K562 (cell line): ENCODE data around the gene SLC25A10. TPM values are rescaled to one million over a fixed set of nuclear protein-coding genes. Genes with fewer than 3 reads are reported as not detected.

Experiments
- C11orf30 ChIP-seq: fragments of 450-650 bp; IDR thresholded peaks from 2 replicates; pipeline ENCODE4 v1.6.1; 2016; ENCODE audit warnings: low read depth, mild to moderate bottlenecking
- CBFA2T3 ChIP-seq: fragments of 450-650 bp; IDR thresholded peaks from 2 replicates; pipeline ENCODE4 v1.6.1; 2017
- NFIC ChIP-seq: fragments of 450-650 bp; IDR thresholded peaks from 2 replicates; pipeline ENCODE4 v1.6.1; 2017; ENCODE audit warnings: mild to moderate bottlenecking, inconsistent platforms
- PTRF ChIP-seq: fragments of 450-650 bp; IDR thresholded peaks from 2 replicates; pipeline ENCODE4 v1.6.1; 2016; ENCODE audit warnings: mild to moderate bottlenecking, missing genetic modification characterization, missing compliant biosample characterization
- ZNF274 ChIP-seq: IDR thresholded peaks from 2 replicates; pipeline ENCODE4 v1.6.1; 2011; ENCODE audit warnings: low read depth, mild to moderate bottlenecking, low read length, moderate library complexity, borderline replicate concordance
- ZNF282 ChIP-seq: sonication (generic); formaldehyde crosslinking; IDR thresholded peaks from 2 replicates; pipeline ENCODE4 v1.8.1; 2023; ENCODE audit warnings: missing genetic modification reagents
- ZNF583 ChIP-seq: fragments of 250-450 bp; sonication (Bioruptor Pico); IDR thresholded peaks from 2 replicates; pipeline ENCODE4 v1.4.0; 2020
- polyA plus RNA-seq, 8 experiments: library from polyadenylated mRNA; depleted of rRNA in 4 of 8; stranded (reverse) in 5 of 8; unstranded in 3 of 8; fragments of >200 nt; fragmentation: Nextera tagmentation in 2 of 8; fragmentation: Illumina TruSeq in 1 of 8; extraction: Ambion mirVana in 2 of 8; extraction: Trizol in 1 of 8; gene quantifications; 2 replicates each; pipeline versions ENCODE4 v1.2.1 to v1.2.3, GENCODE V29; 2011 to 2014; ENCODE audit warnings: inconsistent platforms in 1 of 8, missing spikeins in 1 of 8
- total RNA-seq, 7 experiments: library from RNA; depleted of rRNA in 6 of 7; stranded (reverse); fragments of >200 nt in 6 of 7; fragmentation: Illumina TruSeq in 2 of 7; extraction: Trizol in 2 of 7; gene quantifications; 2 replicates each; pipeline versions ENCODE4 v1.2.1 to v1.2.3, GENCODE V29; 2011 to 2021; ENCODE audit warnings: low replicate concordance in 1 of 7
- TF ChIP-seq, protein P1 (sequence below): sonication (generic); formaldehyde crosslinking; IDR thresholded peaks from 2 replicates; pipeline ENCODE4 v1.8.1; 2023; ENCODE audit warnings: mild to moderate bottlenecking, missing genetic modification reagents
- TF ChIP-seq, protein P2 (sequence below): fragments of 450-650 bp; IDR thresholded peaks from 2 replicates; pipeline ENCODE4 v1.6.1; 2016; ENCODE audit warnings: missing biosample characterization, missing genetic modification characterization
- TF ChIP-seq, protein P3 (sequence below): sonication (generic); formaldehyde crosslinking; IDR thresholded peaks from 2 replicates; pipeline ENCODE4 v1.8.0; 2022; ENCODE audit warnings: mild to moderate bottlenecking, missing genetic modification reagents
- TF ChIP-seq, protein P4 (sequence below): sonication (generic); formaldehyde crosslinking; IDR thresholded peaks from 2 replicates; pipeline ENCODE4 v1.8.0; 2022; ENCODE audit warnings: mild to moderate bottlenecking, missing genetic modification reagents
- TF ChIP-seq, protein P5 (sequence below): fragments of 250-450 bp; sonication (Bioruptor Pico); IDR thresholded peaks from 2 replicates; pipeline ENCODE4 v1.9.0; 2021; ENCODE audit warnings: mild to moderate bottlenecking, inconsistent platforms
- TF ChIP-seq, protein P6 (sequence below): fragments of 450-650 bp; IDR thresholded peaks from 2 replicates; pipeline ENCODE4 v1.6.1; 2017; ENCODE audit warnings: mild to moderate bottlenecking, moderate library complexity

SLC25A10 gene
- total and polyA plus RNA-seq, 9 of the 15 experiments (the other 6 are each of a cell fraction or from before 2014, with no cell fraction given), result 0.10 to 85.6 (median 34.3) TPM

DNA sequence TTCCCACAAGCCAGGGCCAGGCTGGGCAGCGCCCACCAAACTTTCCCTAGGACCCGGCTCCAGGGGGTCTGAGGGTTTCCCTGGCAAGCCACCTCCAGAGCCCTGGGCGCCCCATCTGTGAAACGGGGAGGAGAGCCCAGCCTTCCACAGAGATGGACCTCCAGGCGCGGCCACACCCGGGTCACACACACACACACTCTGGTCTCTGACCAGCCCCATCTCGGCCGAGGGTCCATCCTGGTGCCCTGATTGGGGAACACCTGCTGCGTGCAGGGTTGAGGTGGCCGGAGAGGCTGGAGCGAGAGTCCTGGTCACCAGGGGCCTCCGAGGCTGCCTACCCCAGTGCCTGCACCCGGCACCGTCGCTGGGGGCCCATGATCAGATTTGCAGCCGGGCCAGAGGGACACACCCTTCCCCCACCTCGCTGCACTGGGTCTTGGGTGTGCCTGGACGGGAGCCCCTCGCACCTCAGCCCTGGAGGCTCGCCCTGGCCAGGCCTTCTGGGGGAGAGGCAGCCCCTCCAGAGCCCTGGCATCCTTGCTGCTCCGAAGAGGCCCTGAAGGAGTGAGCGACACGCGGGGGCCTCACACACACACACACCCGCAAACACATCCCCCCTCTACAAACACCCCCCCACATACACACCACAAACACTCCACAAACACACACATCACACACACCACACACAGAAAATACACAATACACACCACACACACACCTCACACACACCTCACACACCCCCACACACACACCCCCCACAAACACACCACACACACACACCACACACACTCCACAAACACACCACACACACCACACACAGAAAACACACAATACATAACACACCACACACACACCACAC is 29.7 kb downstream of the SLC25A10 start (continued):
- TF ChIP-seq, protein P1, sequence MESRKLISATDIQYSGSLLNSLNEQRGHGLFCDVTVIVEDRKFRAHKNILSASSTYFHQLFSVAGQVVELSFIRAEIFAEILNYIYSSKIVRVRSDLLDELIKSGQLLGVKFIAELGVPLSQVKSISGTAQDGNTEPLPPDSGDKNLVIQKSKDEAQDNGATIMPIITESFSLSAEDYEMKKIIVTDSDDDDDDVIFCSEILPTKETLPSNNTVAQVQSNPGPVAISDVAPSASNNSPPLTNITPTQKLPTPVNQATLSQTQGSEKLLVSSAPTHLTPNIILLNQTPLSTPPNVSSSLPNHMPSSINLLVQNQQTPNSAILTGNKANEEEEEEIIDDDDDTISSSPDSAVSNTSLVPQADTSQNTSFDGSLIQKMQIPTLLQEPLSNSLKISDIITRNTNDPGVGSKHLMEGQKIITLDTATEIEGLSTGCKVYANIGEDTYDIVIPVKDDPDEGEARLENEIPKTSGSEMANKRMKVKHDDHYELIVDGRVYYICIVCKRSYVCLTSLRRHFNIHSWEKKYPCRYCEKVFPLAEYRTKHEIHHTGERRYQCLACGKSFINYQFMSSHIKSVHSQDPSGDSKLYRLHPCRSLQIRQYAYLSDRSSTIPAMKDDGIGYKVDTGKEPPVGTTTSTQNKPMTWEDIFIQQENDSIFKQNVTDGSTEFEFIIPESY, result no peak
- TF ChIP-seq ZNF282 (CRISPR knock-in tag) (no peak), CBFA2T3 (no peak), ZNF583 (CRISPR knock-in tag) (no peak), NFIC (no peak), C11orf30 (no peak), ZNF274 (no peak), PTRF (no peak)
- TF ChIP-seq, protein P2, sequence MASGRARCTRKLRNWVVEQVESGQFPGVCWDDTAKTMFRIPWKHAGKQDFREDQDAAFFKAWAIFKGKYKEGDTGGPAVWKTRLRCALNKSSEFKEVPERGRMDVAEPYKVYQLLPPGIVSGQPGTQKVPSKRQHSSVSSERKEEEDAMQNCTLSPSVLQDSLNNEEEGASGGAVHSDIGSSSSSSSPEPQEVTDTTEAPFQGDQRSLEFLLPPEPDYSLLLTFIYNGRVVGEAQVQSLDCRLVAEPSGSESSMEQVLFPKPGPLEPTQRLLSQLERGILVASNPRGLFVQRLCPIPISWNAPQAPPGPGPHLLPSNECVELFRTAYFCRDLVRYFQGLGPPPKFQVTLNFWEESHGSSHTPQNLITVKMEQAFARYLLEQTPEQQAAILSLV (tag), result no peak
- TF ChIP-seq, protein P3, sequence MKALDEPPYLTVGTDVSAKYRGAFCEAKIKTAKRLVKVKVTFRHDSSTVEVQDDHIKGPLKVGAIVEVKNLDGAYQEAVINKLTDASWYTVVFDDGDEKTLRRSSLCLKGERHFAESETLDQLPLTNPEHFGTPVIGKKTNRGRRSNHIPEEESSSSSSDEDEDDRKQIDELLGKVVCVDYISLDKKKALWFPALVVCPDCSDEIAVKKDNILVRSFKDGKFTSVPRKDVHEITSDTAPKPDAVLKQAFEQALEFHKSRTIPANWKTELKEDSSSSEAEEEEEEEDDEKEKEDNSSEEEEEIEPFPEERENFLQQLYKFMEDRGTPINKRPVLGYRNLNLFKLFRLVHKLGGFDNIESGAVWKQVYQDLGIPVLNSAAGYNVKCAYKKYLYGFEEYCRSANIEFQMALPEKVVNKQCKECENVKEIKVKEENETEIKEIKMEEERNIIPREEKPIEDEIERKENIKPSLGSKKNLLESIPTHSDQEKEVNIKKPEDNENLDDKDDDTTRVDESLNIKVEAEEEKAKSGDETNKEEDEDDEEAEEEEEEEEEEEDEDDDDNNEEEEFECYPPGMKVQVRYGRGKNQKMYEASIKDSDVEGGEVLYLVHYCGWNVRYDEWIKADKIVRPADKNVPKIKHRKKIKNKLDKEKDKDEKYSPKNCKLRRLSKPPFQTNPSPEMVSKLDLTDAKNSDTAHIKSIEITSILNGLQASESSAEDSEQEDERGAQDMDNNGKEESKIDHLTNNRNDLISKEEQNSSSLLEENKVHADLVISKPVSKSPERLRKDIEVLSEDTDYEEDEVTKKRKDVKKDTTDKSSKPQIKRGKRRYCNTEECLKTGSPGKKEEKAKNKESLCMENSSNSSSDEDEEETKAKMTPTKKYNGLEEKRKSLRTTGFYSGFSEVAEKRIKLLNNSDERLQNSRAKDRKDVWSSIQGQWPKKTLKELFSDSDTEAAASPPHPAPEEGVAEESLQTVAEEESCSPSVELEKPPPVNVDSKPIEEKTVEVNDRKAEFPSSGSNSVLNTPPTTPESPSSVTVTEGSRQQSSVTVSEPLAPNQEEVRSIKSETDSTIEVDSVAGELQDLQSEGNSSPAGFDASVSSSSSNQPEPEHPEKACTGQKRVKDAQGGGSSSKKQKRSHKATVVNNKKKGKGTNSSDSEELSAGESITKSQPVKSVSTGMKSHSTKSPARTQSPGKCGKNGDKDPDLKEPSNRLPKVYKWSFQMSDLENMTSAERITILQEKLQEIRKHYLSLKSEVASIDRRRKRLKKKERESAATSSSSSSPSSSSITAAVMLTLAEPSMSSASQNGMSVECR (CRISPR knock-in tag), result no peak
- TF ChIP-seq, protein P4, sequence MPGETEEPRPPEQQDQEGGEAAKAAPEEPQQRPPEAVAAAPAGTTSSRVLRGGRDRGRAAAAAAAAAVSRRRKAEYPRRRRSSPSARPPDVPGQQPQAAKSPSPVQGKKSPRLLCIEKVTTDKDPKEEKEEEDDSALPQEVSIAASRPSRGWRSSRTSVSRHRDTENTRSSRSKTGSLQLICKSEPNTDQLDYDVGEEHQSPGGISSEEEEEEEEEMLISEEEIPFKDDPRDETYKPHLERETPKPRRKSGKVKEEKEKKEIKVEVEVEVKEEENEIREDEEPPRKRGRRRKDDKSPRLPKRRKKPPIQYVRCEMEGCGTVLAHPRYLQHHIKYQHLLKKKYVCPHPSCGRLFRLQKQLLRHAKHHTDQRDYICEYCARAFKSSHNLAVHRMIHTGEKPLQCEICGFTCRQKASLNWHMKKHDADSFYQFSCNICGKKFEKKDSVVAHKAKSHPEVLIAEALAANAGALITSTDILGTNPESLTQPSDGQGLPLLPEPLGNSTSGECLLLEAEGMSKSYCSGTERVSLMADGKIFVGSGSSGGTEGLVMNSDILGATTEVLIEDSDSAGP (CRISPR knock-in tag), result no peak
- TF ChIP-seq, protein P5, sequence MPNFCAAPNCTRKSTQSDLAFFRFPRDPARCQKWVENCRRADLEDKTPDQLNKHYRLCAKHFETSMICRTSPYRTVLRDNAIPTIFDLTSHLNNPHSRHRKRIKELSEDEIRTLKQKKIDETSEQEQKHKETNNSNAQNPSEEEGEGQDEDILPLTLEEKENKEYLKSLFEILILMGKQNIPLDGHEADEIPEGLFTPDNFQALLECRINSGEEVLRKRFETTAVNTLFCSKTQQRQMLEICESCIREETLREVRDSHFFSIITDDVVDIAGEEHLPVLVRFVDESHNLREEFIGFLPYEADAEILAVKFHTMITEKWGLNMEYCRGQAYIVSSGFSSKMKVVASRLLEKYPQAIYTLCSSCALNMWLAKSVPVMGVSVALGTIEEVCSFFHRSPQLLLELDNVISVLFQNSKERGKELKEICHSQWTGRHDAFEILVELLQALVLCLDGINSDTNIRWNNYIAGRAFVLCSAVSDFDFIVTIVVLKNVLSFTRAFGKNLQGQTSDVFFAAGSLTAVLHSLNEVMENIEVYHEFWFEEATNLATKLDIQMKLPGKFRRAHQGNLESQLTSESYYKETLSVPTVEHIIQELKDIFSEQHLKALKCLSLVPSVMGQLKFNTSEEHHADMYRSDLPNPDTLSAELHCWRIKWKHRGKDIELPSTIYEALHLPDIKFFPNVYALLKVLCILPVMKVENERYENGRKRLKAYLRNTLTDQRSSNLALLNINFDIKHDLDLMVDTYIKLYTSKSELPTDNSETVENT (CRISPR knock-in tag), result no peak
- TF ChIP-seq, protein P6, sequence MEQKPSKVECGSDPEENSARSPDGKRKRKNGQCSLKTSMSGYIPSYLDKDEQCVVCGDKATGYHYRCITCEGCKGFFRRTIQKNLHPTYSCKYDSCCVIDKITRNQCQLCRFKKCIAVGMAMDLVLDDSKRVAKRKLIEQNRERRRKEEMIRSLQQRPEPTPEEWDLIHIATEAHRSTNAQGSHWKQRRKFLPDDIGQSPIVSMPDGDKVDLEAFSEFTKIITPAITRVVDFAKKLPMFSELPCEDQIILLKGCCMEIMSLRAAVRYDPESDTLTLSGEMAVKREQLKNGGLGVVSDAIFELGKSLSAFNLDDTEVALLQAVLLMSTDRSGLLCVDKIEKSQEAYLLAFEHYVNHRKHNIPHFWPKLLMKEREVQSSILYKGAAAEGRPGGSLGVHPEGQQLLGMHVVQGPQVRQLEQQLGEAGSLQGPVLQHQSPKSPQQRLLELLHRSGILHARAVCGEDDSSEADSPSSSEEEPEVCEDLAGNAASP, result no peak
